GM21390 (cell line): Measurements from ENCODE around the gene F8.
A peak's percentile ranks its signal among the peaks of the same experiment; 100 is the strongest.
"Not testable (repeated sequence)": the region's sequence is repeated elsewhere in the genome, so short reads cannot be mapped to it uniquely, and the experiment has no call there.

Experiments used
- ATAC-seq: cut with Tn5 transposase; IDR thresholded peaks from one replicate; pipeline ENCODE4 v1.9.1; 2021; ENCODE audit not compliant: unreplicated experiment

F8 gene

DNA sequence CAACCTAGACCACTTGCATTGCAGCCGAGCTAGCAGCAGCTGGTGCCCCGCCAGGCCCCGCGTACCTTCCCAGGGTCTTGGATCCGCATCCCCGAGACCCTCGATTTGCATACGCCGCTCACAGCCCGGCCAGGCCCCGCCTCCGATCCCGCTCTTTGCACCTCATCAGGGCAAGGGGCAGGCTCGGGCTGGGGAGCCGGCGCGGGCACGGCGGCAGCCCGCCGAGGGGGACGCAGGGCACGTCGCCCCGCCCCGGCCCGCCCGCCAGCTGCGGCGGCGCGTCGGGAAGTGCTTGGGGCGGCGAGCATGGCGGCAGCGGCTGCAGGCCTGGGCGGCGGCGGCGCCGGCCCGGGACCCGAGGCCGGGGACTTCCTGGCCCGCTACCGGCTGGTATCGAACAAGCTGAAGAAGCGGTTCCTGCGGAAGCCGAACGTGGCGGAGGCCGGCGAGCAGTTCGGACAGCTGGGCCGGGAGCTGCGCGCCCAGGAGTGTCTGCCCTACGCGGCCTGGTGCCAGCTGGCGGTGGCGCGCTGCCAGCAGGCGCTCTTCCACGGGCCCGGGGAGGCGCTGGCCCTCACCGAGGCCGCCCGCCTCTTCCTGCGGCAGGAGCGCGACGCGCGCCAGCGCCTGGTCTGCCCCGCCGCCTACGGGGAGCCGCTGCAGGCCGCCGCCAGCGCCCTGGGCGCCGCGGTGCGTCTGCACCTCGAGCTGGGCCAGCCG is 136.3 kb downstream of the F8 start, which contains the start of gene F8A1:
Gene F8A1 (plus strand): TSS at position 287 of the 720 bp plus-strand sequence. CDS start 20 bp downstream, at position 307.
- peak; percentile 74 for ATAC-seq

DNA sequence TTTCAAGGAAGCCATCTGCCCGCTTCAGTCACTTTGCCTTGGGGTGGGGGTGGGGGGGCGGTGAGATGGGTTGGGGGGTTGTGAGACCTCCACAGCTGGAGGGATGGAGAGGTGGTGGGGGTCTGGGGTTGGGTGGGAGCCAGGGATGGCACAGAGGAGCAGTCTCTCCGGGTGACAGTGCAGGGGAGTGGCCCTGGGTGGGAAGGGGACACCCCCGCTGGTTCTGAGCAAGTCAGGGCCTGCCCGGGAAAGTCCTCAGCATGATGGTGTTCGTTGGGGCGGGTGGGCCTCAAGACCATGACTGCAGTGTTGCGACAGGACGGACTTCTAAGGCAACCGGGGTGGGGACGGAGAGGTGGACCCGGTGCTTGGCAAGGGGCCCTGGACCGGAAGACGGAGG is 137.0 kb downstream of the F8 start:
- ATAC-seq = not testable (repeated sequence)

GRCh38 chrX:154885057-154885456 is 137.5 kb downstream of the F8 start:
- not testable (repeated sequence) for ATAC-seq

DNA sequence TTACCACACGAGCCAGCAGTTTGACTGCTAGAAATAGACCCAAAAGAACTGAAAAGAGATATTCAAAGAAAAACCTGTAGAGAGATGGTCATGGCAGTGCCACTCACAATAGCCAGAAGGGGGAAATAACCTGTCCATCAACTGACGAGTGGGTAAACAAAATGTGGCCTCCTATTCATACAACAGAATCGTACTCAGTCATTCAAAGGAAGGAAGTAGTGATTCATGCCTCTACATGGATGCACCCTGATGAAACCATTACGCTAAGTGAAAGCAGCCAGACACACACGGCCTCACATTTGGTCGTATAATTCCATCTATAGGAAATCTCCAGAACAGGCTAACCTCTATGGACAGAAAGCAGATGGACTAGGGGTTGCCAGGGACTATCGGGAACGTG is 138.5 kb downstream of the F8 start:
- ATAC-seq = not testable (repeated sequence)

DNA sequence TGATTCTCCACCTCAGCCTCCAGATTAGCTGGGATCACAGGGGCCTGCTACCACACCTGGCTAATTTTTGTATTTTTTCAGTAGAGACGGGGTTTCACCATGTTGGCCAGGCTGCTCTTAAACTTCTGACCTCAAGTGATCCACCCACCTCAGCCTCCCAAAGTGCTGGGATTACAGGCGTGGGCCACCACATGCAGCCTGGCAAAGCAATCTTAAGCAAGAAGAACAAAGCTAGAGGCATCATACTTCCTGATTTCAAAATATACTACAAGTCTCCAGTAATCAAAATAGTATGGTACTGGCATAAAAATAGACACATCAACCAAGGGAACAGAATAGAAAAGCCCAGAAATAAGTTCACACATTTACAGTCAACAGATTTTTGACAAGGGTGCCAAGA is 149.2 kb downstream of the F8 start:
- ATAC-seq = no peak

DNA sequence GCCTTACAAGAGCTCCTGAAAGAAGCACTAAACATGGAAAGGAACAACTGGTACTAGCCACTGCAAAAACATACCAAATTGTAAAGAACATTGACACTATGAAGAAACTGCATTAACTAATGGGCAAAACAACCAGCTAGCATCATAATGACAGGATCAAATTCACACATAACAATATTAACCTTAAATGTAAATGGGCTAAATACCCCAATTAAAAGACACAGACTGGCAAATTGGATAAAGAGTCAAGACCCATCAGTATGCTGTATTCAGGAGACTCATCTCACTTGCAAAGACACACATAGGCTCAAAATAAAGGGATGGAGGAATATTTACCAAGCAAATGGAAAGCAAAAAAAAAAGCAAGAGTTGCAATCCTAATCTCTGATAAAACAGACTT is 154.0 kb downstream of the F8 start:
- ATAC-seq = not testable (repeated sequence)

GRCh38 chrX:154855256-154855655 is 167.3 kb downstream of the F8 start:
- no peak for ATAC-seq

GRCh38 chrX:154850957-154851611 is 171.4 kb downstream of the F8 start:
- no peak for ATAC-seq

GRCh38 chrX:154840856-154841255 is 181.7 kb downstream of the F8 start:
- no peak for ATAC-seq

- no peak for ATAC-seq
These were observed 186.4 kb downstream of the F8 start for GRCh38 chrX:154836163-154836562.

DNA sequence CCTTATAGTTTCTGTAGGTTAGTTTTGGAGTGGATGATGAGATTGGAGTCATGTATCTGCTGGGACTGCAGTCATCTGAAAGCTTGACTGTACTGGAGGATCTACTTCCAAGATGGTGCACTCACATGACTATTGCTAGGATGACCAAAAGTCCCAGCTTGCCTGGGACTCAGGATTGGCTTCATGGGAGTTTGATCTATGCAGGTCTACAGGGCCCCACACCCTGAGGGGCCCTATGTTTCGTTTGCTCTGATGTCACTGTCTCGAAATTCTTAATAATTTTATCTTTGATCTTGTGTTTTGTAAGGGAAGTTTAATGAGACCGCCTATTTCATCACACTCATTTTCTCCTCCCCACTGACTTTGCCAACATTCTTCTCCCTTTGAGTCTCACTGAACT is 188.0 kb downstream of the F8 start, which contains the start of gene SMIM9:
Gene SMIM9 (minus strand): TSS at position 101 of the 400 bp plus-strand sequence. CDS start 3,806 bp downstream, outside the sequence.
- ATAC-seq = no peak

DNA sequence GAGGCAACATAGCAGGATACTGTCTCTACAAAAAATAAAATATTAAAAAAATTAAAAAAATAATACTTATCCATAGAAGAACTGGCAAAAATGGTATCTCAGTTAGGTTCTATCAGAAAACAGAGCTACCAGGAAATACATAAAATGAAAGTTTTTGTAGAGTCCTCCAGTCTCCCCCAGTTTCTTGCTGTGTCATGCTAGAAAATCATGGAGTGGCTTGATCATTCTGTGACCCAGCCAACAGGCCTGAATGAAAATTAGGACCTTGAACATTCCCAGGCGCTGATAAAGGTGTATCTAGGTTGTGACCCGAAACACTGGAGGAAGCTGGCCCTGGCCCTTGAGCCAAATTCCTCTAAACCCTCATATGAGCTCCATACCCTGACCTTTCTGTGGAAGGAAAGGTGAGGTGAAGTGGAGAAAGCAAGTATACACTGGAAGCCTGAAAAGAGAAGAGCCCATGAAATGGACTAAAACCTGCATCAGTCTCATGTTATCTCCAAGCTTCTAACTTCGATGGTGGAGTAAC is 188.7 kb downstream of the F8 start:
- no peak for ATAC-seq

DNA sequence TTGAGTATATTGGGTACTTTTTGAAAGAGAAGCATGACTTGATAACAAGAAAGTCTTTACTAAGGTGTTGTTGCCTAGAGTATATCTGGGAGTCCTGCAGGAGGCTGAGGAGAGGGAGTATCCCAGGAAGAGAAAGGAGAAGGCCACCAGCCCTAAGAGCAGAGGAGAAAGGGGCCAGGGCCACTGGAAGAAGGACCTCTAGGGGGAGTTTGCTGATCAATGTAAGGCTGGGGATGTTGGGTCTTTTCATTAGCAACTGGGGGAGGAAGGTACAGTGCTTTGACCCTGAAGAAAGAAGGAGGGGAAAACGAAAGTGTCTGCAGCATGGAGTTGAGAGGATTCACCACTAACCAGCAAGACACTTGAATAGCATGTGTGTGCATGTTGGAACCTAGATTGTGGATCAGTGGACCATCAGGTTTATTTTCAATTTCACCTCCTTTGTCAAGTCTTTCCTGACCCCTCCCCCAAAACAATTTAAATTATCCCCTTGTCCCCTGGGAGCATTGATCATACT is 192.5 kb downstream of the F8 start:
- ATAC-seq = no peak

DNA sequence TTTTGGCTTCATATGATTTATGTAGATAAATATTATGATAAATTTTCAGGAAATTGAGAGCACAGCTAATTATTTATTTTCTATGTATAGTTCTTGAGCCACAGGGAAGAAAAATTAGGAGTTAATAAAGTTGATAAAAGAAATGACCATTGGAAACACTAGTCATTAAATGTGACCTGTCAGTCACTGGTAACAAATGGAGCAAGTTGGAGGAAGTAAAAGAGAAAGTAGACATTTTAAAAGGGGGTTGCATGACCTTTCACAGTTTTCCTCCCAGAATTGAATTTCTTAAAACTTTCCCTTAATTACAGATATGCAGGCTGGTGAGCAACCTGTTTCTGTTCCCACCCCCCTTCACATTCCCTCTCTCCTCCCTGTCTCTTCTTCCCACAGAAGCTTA is 193.4 kb downstream of the F8 start:
- ATAC-seq = no peak

DNA sequence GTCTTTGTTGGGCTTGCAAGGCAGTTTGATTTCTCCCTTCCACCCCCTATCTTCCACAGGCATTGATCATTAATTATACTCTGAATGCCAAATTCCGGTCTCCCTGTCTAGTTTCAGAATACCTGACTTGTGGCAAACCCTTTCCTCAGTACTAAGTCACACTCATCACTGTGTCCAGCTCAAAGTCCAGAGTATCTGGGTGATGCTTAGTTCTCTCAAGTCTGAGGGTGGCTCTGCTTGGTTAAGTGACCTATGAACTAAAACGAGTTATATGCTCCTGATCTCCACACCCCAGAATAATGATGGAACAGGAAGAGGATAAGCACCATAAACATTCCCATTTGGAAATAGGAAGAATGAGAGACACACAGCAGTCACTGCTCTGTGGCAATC is 194.5 kb downstream of the F8 start:
- ATAC-seq = no peak

DNA sequence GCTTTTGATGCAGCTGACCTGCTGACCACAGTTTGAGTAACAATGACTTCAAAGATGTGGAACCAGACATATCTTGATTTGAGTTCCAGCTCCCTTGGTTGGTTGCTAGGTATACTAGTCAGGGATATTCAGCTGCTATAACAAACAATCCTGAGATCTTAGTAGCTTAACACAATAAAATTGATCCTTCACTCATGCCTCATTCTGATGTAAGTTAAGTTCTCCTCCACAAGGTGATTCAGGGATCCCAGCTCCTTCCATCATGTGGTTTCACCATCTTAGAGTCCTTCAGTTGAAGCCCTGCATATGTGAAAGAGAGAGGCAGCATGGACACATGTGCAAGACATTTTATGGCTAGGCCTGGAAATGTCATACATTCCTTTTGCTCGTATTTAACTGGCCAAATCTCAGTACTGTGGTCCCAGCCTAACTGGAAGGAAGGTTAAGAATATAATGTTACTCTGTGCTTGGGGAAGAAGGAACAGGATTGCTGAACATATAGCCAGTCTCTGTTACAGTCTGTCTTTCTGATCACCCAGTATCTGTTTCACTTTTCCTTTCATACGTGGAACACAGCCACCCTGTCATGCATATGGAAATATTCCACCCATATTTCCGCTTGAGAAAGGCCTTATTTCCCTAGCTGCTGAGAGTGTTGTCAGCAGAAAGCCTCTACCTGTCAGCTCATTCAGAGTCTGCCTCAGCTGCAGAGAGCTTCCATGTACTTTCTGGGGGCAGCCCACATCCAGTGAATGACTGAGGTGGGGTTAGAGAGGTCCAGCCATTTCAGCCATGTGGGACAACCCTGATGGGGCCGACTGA is 195.1 kb downstream of the F8 start:
- peak; percentile 95 for ATAC-seq

DNA sequence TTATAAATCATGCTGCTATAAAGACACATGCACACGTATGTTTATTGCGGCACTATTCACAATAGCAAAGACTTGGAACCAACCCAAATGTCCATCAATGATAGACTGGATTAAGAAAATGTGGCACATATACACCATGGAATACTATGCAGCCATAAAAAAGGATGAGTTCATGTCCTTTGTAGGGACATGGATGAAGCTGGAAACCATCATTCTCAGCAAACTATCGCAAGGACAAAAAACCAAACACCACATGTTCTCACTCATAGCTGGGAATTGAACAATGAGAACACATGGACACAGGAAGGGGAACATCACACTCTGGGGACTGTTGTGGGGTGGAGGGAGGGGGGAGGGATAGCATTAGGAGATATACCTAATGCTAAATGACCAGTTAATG is 196.9 kb downstream of the F8 start:
- ATAC-seq = not testable (repeated sequence)

- ATAC-seq = no peak
These were observed 197.9 kb downstream of the F8 start for GRCh38 chrX:154824638-154825037.

DNA sequence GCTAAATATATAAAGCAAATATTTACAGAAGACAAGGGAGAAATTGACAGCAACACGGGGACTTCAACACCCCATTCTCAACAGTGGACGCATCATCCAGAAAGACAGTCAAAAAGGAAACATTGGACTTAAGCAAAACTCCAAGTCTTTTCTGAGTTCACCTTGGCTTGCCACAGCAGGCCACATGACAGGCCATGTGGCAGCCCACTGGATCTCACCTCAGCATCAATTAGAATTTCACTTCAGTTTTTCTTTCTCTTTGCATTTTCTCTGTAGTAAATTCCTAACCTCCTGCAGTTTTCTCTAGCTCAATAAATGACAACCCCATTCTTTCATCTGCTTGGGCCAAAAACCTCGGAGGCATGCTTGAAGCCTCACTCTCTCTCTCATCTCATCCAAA is 200.5 kb downstream of the F8 start:
- no peak for ATAC-seq

GRCh38 chrX:154821523-154821922 is 201.0 kb downstream of the F8 start:
- ATAC-seq = no peak

DNA sequence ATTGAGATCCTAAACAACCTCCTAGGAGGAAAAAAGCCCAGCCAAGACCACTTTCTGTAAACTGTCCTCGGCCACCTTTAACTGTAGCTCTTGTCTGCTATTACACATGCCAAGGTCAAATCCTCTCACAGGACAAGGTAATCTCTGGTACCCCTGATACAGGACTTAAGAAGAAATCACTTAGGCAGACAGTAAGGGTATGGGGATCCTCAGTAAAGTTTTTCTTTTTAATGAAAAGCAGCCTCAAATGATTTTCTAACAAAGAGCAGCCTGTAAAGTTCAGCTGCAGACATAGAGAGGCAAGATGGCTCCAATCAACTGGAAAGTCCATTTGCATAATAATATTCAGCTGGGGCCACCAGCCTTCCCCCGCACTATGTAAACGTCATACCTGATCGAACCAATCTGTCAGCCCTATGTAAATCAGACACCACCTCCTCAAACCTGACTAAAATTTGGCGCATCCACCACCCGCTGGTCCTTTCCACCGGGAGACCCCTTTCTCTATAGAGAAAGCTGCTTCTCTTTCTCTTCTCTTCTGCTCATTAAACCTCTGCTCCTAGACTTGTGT is 202.7 kb downstream of the F8 start:
- no peak for ATAC-seq
